SU-DHL-6 (cell line): ENCODE results near the gene RPA3.

Experiments used
- CTCF ChIP-seq: fragments of 200-600 bp; sonication (generic); IDR thresholded peaks from one replicate; pipeline ENCODE4 v1.5.1; 2017; ENCODE audit warnings: antibody characterized with exemption, mild to moderate bottlenecking, low read length, moderate library complexity; ENCODE audit not compliant: insufficient read depth, poor library complexity, severe bottlenecking
- EZH2phosphoT487 ChIP-seq: fragments of 200-600 bp; sonication (generic), shearing (Covaris generic); conservative IDR thresholded peaks from 2 replicates; pipeline ENCODE4 v1.6.1; 2018; ENCODE audit warnings: mild to moderate bottlenecking, antibody characterized with exemption, low read length, moderate library complexity, mixed read lengths

- no peak for TF ChIP-seq CTCF
- TF ChIP-seq EZH2phosphoT487, result no peak
These were observed 47.9 kb downstream of the RPA3 start for GRCh38 chr7:7670490-7670889.
